ENCODE results near the gene TSPAN1. TPM values are rescaled to one million over a fixed set of nuclear protein-coding genes. Genes with fewer than 3 reads are reported as not detected.

Gene TSPAN1
- polyA plus RNA-seq (2013, experiment 1 of 2; ENCODE audit: insufficient read length), result 0.13 TPM
- polyA plus RNA-seq (2013, experiment 2 of 2; ENCODE audit: insufficient read length), result 0.39 TPM

- DNase-seq, result peak; percentile 59
These were observed at the start of gene TSPAN1 for GRCh38 chr1:46174448-46175231. Gene TSPAN1, plus strand, starts transcription at chr1:46175087. Its CDS starts 6,021 bp downstream, at chr1:46181108.

GRCh38 chr1:46128344-46128743, 46.5 kb upstream of the TSPAN1 start:
- DNase-seq, result peak; percentile 17

GRCh38 chr1:46130121-46130520, 44.8 kb upstream of the TSPAN1 start:
- DNase-seq, result no peak

GRCh38 chr1:46130606-46131005, 44.3 kb upstream of the TSPAN1 start:
- no peak for DNase-seq

GRCh38 chr1:46131093-46131492, 43.8 kb upstream of the TSPAN1 start:
- peak; percentile 13 for DNase-seq

GRCh38 chr1:46131712-46132528, 43.0 kb upstream of the TSPAN1 start:
- peak; percentile 22 for DNase-seq

- DNase-seq, result peak; percentile 99
These were observed 42.2 kb upstream of the TSPAN1 start, which contains the start of gene PIK3R3 for GRCh38 chr1:46132529-46133180. Gene PIK3R3, minus strand, starts transcription at chr1:46132629. Its CDS starts 677 bp downstream, at chr1:46131952.

GRCh38 chr1:46133181-46133658, 41.7 kb upstream of the TSPAN1 start:
- no peak for DNase-seq

- DNase-seq, result no peak
These were observed 41.0 kb upstream of the TSPAN1 start for GRCh38 chr1:46133781-46134350.

GRCh38 chr1:46134660-46135331, 40.1 kb upstream of the TSPAN1 start:
- DNase-seq, result peak; percentile 18

- DNase-seq, result no peak
These were observed 38.2 kb upstream of the TSPAN1 start for GRCh38 chr1:46136711-46137110.

- peak; percentile 45 for DNase-seq
These were observed 37.0 kb upstream of the TSPAN1 start for GRCh38 chr1:46137916-46138315.

- DNase-seq, result no peak
These were observed 26.6 kb upstream of the TSPAN1 start for GRCh38 chr1:46148318-46148717.

- DNase-seq, result no peak
These were observed 24.8 kb upstream of the TSPAN1 start for GRCh38 chr1:46150085-46150484.

- peak; percentile 72 for DNase-seq
These were observed 22.9 kb upstream of the TSPAN1 start for GRCh38 chr1:46152016-46152415.

- no peak for DNase-seq
These were observed 21.7 kb upstream of the TSPAN1 start for GRCh38 chr1:46153228-46153627.

- no peak for DNase-seq
These were observed 21.2 kb upstream of the TSPAN1 start for GRCh38 chr1:46153732-46154131.

- no peak for DNase-seq
These were observed 17.0 kb upstream of the TSPAN1 start for GRCh38 chr1:46157916-46158311.

GRCh38 chr1:46158312-46159281, 16.3 kb upstream of the TSPAN1 start:
- DNase-seq, result no peak

- DNase-seq, result no peak
These were observed 15.4 kb upstream of the TSPAN1 start for GRCh38 chr1:46159516-46159915.

- no peak for DNase-seq
These were observed 14.7 kb upstream of the TSPAN1 start for GRCh38 chr1:46160212-46160611.
